Loucy (cell line): ENCODE measurements around the gene CANT1.

Experiments used
- CTCF ChIP-seq: fragments of 200-600 bp; sonication (generic); conservative IDR thresholded peaks from 2 replicates; pipeline ENCODE4 v1.5.1; 2014; ENCODE audit warnings: mild to moderate bottlenecking, antibody characterized with exemption, low read length
- EZH2phosphoT487 ChIP-seq: fragments of 200-600 bp; IDR thresholded peaks from 2 replicates; pipeline ENCODE4 v1.6.1; 2018; ENCODE audit warnings: antibody characterized with exemption, mild to moderate bottlenecking, moderate library complexity, borderline replicate concordance

DNA sequence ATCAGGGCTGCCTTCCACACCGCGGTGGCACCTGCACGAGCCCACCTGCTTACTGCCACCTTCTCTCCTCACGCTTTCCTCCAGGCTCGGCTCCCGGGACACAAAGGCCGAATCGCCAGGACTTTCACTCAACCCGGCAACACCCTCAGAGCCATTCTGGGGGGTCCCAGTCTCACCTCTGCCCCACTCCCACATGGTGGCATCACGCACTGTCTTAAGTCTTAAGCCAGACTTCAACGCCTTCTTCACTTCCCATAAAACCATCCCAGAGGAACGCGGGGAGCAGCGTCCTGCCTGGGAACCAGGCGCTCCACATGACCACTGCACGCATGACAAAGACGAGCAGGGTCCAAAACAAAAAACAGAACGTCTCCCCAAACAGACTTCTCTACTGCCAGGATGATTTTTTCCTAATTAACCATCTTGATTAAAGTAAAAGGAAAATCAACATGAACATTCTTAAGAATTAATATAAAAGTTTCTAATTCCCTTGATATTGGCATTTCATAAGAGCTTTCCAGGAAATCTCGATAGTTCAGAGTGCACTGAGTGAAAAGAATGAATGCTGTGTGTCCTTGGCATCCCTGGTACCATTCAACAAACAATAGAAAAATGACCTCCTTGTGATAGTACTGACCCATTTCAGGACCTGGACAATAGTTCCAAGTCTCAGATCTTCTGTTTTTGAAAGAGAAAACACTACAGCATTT, 2.6 kb downstream of the CANT1 start:
- TF ChIP-seq CTCF (no peak), EZH2phosphoT487 (no peak)
